Stimulated activated CD4-positive, alpha-beta T cell treated with anti-CD3 and anti-CD28 coated beads, Interleukin-2, amount 100 ng/mL, for 4 hours (primary cell): ENCODE results near the gene TOMM40L.
"Not testable (repeated sequence)": the region's sequence is repeated elsewhere in the genome, so short reads cannot be mapped to it uniquely, and the experiment has no call there.

ENCODE experiments used
- DNase-seq: peaks from one replicate; pipeline ENCODE4 v3.0.0-alpha.2; 2020; ENCODE audit warnings: low read depth

Gene TOMM40L

DNA sequence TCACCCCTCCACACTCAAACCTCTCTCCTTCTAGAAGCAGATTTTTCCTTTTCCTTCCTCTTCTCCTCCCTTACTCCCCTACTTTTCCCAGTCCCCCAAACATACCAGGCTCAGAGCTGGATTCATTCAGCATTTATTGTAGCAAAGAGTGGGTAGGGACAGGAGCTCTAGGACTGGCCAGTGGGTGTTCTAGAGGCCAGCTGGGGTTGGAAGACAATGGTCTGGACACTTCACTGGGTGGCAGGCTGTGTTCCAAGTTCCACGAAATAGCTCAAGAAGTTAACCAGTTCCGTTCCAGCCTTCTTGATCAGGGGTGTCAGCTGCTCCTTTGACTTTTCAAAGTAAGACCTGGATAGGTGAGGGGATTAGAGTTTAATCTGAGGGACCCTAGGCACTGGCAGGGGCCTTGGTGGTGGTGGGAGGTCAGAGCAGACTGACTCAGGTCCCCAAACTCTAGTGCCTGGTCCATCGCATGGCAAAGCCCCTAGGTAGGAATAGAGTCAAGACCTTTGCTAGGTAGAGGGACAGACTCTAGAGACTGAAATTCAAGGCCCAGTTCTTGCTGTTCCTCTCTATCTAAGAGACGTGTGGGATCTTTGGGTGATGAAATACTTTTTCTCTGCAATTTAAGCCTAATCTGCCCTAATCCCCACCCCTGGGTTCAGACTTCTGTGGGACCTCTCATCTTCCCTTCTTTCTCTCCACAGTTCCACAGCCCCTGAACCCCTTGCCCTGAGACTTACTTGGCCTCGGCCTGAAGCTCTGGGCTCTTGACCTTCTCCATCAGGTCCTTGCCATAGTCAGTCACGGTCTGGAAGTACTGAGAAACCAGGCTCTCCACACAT is 3.5 kb upstream of the TOMM40L start:
- DNase-seq = no peak

DNA sequence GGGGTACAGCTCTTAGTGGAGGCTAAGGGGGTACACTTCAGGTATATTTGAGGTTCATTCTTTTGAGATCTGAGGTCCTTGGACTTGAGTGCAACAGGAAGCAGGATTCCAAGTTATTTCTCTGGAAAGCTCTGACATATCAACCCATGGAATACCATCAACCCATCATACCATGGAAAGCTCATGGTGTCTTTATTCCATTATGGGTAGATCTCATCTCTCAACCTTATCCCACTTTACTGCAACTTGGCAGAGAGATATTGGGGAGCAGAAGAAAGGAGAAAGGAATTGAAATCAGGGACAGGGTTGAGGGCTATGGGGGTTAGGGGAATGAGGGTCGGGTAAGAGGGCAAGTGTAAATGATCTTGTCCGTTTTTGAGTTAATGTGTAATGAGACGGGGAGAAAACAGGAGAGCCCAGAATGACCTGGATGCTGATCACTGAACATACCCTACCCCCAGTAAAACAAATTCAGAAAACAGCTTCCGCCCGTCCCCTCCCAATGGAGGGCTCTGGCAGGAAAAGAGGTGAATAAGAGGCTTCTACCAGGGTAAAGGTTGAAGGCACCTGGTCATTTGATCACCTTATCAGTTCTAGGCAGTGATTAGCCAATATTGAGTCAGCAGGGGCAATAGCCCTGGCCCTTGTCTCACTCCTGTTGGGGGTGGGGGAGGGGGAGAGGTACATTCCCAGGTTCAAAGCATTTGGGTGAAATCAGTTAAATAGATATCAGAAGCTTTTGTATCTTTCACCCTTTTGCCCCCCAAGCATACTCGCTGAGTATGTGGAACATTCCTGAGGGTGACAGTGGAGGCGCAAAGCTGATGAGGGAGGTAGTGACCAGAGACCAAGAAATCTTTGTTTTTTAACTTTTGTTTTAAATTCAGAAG is 1.8 kb upstream of the TOMM40L start:
- DNase-seq = no peak

DNA sequence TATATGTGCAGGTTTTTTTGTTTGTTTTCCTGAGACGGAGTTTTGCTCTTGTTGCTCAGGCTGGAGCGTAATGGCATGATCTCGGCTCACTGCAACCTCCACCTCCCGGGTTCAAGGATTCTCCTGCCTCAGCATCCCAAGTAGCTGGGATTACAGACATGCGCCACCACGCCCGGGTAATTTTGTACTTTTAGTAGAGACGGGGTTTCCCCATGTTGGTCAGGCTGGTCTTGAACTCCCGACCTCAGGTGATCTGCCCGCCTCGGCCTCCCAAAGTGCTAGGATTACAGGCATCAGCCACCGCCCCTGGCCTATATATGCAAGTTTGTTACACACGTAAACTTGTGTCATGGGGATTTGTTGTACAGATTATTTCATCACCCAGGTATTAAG is 1.2 kb upstream of the TOMM40L start:
- not testable (repeated sequence) for DNase-seq

DNA sequence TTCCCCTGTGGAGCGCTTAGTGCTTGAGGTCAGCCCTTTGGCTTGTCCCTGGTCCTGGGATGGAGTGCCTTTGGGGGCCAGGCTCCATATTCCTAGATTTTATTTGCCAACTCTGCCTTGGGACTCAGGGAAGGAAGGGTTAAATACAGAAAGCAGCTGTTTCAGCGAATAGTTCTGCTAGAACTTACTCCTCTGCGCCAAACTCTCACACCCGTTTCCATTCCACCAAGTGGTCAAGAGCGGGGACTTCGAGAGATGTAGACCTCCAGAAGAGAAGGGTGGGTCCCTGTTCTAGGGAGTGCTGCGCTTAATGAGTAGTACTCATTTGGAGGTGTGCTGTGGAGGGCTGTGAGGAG is 704 bp upstream of the TOMM40L start:
- no peak for DNase-seq

DNA sequence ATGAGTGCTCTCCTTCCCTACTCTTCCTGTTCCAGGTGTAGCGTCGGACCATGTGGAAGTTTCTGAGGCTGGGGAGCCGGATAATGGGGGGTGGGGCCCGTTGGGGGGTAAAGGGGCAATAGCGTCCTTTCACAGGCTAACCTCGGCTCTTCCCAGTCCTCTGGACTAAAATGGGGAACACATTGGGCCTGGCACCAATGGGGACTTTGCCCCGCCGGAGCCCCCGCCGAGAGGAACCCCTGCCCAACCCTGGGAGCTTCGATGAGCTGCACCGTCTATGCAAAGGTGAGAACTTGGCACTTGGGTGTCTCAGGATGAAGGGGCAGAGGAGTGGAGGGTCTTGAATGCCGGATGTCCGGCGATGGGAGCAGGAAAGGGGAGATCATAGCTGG is 456 bp downstream of the TOMM40L start:
- DNase-seq = no peak

DNA sequence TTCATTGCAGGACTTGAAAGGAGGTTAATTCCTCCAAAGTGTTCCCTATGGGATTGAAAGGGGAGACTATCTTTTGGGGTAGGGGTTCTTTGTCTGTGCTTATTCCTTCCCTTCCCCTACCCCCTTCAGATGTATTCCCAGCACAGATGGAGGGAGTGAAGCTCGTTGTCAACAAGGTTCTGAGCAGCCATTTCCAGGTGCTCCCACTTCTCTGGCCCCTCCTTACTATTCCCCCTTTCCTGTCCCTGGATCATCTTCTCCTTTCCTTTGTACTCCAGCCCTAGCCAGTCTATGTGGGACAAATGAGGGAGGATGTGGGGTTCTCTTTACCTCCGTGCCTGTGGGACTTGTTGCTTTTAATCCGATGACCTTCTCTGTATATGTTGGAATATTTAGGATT is 899 bp downstream of the TOMM40L start:
- DNase-seq = no peak

DNA sequence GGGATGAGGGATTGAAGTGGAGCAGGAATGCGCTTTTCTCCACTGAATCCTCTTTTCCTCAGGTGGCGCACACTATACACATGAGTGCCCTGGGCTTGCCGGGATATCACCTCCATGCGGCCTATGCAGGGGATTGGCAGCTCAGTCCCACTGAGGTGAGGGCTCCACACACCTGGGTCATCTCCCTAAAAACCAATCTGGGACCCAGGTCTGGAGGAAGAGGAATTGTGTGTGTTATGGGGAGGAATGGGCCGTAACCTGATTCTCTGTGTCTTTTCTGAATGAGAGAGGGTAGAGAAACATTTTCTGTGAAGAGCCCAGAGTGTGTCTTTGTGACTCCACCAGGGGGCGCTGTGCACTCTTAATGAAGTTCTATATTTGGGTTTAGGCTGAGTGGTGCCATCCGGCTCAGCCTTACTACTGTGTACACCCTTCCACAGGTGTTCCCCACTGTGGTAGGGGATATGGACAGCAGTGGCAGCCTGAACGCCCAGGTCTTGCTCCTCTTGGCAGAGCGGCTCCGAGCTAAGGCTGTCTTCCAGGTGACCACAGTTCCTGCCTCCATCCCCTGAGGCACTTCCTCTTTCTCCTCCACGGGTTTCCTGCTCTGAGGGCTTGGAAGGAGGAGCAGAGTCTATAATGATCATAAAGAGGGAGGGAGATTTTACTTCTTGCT is 1.5 kb downstream of the TOMM40L start:
- peak; percentile 81 for DNase-seq

DNA sequence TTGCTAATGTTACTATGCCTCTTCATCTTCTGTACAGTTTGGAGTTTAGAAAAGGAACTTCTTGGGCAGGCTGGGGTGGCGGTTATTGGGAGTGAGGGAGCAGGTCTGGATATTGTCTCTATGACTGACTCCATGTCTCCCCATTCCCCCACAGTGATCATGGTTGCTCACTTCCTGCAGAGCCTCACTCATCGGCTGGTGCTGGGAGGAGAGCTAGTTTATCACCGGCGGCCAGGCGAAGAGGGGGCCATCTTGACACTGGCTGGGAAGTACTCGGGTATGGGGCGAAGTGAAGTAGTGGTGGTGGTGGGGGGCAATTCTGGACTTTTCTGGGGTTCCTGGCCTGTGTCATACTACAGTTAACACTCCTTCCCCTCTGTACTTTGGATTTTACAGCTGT is 2.2 kb downstream of the TOMM40L start:
- DNase-seq = no peak

DNA sequence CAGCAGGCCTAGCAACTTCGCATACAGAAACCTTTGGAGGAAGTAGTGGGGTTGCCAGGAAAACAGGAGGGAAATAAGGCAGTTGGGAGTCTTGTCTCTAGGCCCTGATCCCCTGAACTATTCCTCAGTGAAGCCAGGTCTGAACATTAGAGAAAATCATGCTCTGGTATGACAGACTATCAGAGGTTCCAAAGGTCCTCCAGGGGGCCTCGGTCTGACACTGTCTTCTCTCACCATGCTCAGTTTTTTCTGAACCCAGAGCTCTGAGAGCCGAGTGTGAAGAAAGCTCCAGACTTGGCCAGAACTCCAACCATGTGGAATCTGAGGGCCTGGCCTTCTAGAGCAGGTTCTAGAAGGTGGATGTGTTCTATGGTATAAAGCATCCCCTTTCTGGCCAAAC is 4.0 kb downstream of the TOMM40L start:
- no peak for DNase-seq

DNA sequence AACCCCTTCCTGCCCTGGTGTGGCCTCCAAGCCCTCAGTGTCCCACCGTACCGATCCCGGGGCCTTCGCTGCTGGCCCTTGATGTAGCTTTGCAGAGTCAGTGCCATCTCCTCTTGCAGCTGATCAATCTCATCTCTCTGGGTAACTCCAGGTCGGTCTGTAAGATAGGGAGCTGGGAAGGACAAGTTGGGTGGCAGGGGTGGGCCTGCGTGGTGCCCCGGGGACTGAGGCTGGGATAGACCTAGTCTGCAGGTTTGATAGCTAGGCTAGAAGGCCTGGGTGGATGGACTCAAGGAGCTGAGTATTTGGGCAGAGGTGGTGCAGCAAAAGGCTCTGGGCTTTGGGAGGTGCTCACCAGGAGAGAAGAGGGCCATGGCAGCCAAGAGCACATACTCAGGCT is 4.9 kb downstream of the TOMM40L start:
- DNase-seq = no peak

DNA sequence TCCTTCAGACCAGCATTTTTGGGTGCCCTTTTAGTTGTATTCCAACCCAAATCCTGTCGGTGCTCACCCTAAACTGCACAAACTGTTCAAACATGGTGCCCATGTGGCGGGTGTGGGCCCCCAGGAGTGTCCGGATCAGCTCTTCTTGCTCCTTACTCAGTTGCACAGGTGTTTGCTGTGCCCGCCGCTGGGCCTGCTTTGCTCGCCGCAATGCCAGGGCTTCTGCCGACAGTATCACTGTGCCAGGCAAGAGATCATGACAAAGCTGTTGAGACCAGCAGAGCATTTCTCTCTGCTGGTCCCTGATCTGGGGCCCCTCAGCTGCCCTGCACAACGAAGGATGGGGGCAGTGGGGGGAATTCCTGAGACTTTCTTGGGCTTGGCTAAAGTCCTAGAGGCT is 7.2 kb downstream of the TOMM40L start:
- DNase-seq = no peak

DNA sequence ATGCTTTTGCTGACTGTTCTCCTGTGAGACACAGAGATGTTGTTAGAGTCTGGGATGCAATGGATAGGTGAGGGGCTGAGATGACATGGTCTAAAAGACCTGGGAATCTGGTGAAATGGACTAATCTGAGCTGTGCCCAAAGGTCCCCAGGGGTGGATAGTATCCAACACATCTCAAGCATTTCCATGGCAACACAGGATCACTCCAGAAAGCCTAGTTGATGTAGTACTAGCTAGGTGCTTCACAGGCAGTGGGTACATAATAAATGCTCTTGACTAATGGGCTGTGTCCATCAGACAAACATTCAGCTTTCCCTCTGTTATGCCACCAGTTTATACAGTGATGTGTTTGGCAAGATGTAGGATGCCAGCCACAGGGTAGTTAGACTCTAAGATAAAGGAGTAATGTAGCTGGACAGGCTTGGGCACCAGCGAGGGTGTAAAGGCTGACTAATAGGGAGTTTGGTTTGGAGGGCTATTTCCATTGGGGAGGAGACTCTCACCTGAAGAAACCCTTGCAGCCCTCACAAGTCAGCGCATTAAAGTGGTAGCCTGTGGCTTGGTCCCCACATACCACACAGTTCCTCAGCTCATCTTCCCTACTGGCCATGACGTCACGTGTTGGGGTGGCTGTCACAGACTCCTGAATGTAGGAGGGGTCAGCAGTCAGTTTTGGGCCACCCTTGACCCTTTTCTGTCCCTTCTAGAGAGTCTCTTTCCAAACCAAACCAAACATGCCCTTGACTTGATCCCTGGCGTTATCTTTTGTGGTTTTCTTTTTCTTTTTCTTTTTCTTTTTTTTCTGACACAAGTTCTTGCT is 10.3 kb downstream of the TOMM40L start:
- DNase-seq = no peak

DNA sequence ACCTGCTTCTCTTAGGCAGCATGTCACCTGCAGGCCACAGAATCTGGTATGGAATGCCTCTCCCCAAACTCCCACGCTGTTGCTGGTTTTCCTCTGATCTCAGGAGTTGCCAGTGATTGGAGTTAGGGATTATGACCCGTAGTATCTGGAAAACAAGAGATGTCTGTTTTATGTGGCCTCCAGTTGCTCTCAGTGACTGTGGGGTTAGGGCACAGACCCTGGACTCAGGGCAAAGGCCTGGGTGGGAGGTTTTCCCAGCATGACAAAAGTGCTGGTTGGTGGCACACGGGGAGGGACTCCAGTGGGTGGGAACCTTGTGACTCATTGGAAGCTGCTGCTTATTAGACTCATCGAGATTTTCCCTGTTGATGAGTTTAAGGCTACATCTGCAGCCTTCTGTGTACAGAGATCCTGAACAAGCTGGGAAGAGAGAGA is 12.2 kb downstream of the TOMM40L start, which contains the start of gene NR1I3:
TSS of gene NR1I3 (minus strand) at position 165 of the 435 bp plus-strand sequence. CDS start 1,638 bp downstream, outside the sequence.
- no peak for DNase-seq

DNA sequence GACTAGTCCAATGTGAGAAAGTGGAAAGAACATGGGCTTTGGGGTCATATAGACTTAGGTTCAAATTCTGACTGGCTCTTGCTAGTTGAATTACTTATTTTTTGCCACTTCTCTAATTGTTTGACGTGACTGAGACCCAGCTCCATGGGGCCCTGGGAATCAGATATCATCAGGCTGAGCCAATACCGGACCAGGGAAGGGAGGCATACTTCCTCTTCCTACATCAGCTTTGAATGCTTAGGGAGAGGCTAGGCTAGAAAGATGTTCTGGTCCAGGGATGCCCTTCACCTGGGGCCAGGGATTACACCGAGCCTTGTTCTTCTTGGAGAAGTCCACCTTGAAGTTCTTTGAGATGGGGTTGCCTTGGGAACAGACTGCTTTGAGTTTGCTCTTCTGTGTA is 15.8 kb downstream of the TOMM40L start:
- no peak for DNase-seq

DNA sequence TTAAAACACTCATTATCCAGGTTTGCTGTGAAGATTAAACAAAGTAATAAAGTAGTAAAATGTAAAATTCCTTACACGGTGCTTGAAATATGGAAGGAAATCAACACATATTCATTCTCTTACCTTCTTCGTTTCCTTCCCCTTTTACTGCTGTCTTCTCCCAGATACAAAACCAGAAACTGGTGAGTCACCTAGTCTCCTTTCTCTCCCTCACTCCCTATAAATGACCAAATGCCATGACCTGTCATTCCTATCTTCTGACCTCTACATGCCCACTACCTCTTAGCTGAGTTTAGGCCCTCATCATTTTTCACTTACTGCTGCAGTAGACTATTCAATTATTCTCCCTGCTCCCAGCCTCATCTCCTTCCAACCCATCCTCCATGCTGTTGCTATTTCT is 16.5 kb downstream of the TOMM40L start:
- no peak for DNase-seq

DNA sequence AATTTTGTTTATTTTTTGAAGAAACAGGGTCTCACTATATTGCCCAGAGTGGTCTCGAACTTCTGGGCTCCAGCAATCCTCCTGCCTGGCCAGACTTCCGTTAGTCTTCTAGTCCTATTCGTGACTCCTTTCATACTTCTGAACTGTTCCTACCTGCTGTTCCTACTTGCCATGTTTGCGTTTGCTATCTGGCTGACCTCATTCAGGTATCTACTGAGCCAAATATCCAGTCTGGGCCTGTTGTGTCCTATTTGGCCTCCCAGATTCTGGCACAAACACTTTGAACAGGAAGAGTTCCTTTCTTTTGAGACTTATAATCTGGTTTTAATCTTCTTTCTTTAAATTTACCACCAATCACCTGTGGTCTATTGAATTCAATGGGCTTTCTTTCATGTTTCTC is 19.0 kb downstream of the TOMM40L start:
- DNase-seq = no peak

DNA sequence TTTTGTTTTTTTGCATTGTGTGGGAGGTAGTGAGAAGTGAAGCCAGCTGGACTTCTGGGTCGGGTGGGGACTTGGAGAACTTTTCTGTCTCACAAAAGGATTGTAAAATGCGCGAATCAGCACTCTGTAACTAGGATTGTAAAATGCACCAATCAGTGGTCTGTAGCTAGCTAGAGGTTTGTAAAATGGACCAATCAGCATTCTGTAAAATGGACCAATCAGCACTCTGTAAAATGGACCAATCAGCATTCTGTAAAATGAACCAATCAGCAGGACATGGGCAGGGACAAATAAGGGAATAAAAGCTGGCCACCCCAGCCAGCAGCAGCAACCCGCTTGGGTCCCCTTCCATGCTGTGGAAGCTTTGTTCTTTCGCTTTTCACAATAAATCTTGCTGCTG is 24.2 kb downstream of the TOMM40L start:
- DNase-seq = not testable (repeated sequence)

DNA sequence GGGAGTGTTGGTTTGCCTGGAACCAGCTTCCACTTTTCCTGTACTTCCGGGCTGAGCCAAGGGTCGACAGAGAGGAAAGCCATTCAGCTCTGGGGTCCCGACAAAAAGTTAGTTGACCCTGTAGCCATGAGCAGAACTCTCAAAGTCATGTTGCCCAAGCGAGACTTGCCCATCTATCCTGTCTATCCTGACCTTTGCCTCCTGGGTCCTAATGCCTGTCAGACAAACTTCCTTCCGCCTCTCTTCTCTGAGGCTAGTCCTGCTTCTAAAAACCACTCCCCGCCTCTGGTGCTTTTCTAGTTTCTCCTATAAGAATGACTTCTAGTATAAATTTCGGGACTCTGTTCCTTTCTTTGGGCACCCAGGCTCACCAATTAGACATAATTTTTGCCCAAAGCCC is 25.0 kb downstream of the TOMM40L start:
- no peak for DNase-seq

DNA sequence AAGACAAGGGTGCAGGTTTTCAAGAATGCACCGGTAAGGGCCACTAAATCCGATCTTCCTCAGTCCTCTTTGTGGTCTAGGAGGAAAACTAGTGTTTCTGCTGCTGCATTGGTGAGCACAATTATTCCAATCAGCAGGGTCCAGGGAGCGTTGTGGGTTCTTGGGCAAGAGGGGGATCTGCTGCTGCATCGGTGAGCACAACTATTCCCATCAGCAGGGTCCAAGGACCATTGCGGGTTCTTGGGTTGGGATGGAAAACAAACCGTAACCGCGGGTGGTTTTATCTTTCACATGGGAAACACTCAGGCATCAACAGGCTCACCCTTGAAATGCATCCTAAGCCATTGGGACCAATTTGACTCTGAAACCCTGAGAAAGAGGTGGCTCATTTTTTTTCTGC is 25.7 kb downstream of the TOMM40L start:
- DNase-seq = no peak

DNA sequence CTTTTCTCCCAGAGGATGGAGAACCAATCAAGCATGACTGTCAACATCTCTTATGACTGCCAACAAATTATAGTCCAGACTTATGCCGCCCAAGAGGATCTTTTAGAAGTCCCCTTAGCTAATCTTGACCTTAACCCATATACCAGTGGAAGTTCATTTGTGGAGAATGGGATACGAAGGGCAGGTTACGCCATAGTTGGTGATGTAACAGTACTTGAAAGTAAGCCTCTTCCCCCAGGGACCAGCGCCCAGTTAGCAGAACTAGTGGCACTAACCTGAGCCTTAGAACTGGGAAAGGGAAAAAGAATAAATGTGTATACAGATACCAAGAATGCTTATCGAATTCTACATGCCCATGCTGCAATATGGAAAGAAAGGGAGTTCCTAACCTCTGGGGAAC is 29.4 kb downstream of the TOMM40L start:
- DNase-seq = not testable (repeated sequence)

DNA sequence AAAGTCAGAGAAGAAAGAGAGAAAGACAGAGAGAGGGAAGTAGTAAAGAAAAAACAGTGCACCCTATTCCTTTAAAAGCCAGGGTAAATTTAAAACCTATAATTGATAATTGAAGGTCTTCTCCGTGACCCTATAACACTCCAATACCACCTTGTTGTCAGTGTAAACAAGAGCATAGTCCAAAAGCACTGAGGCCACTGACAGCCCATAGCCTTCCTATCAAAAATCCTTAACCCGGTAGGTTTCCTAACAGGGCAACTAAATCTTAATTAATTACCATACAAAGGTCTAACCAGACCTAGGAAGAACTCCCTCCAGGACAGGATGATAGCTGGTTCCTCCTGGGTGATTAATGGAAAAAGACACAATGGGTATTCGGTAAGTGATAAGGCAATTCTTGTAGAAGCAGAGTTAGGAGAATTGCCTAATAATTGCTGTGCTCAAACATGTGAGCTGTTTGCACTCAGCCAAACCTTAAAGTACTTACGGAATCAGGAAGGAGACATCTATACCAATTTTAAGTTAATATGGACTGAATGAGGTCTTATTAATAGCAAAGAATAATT is 30.2 kb downstream of the TOMM40L start:
- not testable (repeated sequence) for DNase-seq
